ENCODE results near the gene GALNT9.
"Not testable (repeated sequence)": the region's sequence is repeated elsewhere in the genome, so short reads cannot be mapped to it uniquely, and the experiment has no call there.

GALNT9 gene

DNA sequence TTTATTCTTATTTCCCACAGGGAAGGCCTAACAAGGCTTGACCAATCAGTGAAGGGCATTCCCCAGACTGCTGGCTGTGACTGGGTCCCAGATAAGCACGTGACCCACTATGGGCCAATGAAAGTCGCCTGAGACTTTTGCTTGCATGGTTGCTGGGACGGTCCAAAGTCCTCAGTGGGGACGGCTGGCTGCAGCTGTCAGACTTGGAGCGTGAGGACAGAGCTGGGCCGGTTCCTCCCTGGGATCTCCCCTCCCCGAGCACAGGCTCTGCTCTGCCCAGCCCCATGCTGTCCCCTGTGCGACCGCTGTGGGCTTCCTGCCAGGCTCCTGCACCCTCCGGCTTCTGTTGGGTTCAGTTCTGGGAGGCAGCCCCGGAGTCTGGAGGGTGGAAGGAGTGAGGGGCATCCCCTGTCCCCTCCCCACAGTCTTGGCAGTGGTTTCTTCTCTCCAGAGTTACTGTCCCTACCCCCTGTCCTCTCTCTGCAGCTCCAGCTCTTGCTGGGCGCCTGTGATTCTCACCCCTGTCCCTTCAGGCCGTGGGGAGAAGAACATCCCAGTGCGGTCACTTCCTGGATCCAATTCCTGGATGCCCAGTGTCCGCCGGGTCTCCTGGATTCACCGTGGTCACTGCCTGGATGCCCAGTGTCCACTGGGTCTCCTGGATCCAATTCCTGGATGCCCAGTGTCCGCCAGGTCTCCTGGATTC lies 50.1 kb downstream of the GALNT9 start:
- no peak for DNase-seq (ENCODE audit: low read depth in 2 of 2)

DNA sequence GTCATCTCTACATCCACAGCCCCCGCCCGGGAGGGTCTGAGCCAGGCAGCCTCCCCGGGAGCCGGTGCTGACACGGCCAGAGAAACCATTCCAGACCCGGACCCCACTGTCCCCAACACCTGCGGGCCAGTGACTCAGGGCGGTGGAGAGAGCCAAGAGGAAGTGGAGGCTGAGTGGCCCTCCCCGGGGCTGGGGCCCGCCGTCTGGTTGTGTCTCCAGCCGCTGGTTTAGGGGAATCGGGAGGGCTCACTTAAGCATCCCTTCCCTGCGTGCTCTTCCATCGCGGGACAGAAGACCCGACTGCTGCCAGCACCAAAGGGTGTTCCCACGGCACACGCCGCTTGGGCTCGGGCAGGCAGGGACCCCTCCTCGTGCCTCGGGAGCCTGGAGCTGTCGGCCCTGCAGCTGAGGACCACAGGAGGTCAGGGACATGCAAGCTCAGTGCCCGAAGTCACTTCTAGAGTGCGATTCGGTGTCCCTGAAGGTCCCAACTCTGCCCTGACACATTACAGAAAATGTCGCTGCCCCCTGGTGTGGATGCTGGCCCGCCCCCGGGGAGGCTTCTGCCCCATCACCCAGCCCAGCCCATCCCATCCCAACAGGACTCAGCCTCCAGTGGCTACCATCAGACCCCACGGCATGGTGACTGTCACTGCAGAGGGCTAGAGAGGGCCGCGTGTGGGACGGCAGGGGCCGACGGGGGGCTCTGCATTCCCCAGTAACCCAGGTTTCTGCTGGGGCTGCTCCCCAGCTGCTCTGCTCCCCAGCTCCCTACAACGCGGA lies 50.8 kb downstream of the GALNT9 start:
- no peak for DNase-seq (ENCODE audit: low read depth in 2 of 2)

DNA sequence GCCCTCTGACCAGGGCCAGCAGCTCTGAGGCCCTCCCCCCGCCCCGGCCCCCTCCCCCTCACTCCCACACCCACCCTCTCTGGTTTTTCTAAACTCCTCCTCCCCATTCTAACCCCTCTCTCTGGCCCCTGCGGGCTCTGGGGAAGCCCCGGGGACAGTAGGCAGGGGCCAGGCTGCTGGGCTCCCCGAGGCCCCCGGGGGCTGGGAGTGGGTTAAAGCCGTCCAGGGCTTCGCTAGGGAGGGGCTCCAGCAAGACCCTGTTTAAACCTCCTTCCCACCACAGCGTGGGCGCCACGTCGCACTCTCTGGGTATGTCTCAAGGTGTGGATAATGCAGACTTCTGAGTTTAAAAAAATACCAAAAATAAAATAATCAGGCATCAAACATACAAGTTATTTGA lies 51.4 kb downstream of the GALNT9 start:
- no peak for DNase-seq (ENCODE audit: low read depth in 2 of 2)

DNA sequence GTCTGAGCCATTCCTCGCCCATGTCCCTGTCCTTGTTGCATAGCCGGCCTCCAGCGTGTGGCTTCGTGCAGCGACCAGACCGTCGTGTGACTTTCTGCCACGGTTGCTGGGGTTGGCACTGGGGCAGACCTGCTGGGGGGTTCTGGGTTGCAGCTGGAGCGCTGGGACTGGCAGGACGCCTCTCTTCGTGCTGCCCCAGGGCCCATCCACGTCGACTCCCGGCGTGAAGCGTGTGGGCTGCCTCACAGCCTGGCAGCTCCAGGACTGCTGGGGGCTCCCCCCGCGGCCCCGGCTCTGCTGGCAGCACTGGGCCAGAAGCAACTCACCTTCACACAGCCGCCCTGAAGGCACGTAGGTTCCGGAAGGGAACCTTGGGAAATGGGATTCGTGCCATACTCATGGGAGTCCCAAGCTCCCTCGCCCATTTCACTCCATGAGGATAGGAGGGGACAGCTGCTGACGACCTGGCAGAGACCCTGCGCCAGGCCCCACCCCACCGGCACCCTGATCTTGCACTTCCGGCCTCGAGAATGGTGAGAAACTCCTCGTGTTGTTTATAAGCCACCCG lies 51.9 kb downstream of the GALNT9 start:
- DNase-seq (ENCODE audit: low read depth in 2 of 2) = no peak

DNA sequence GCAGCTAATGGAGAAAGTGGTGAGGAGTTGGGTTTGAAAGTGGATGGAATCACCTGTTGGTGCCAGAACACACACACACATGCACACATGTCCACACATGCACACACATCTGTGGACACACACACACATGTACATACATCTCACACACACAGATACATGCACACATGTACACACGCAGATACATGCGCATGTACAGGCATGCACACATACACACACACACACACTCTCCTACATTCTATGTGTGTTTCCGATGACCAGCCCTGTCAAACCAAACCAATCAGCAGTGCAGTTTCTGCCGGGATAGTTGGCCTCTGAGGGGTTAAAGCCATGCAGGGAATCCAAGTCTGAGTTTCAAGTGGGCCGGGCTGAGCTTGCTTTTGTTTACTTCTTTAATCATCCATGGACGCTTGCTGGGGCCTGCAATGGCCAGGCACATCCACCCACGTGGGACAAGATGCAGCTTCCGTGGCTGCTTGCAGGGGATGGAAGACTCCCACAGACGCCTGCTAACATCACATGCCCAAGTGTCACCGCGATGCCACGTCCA lies 52.5 kb downstream of the GALNT9 start:
- DNase-seq (ENCODE audit: low read depth in 2 of 2) = no peak

DNA sequence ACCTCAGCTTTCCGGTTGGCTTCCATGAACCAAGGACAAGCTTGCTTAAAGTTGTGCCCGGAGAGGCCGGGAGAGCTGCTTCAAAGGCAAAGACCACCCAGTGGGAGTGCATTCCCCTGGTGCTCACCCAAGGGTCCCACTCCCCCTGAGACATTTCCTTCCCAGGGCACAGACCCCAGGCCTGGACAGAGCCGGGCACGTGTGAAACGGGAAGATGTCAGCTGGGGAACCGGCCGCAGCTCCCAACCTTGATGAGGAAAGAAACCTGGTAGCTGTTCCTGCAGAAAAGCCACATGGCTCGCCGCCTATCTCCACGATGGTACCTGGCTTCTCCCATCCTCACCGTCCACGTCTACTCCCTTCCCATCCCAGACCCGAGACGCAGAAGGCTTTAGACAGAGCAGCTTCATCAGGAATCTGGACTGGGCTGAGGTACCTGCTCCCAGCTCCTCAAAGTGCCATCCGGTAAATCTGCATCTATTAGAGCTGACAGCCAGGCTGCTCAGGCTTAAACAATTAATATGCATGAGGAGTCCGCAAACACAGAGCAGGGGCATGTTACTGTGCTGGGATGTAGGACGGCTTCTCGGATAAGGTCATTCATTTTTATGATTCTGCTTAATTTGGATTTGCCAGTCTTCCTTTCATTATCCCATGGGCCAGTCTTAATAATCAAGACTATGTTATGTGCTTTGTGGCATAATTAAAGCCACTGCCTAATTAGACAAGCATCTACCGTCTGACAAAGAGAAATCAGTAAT lies 53.1 kb downstream of the GALNT9 start:
- DNase-seq (ENCODE audit: low read depth in 2 of 2) = no peak

DNA sequence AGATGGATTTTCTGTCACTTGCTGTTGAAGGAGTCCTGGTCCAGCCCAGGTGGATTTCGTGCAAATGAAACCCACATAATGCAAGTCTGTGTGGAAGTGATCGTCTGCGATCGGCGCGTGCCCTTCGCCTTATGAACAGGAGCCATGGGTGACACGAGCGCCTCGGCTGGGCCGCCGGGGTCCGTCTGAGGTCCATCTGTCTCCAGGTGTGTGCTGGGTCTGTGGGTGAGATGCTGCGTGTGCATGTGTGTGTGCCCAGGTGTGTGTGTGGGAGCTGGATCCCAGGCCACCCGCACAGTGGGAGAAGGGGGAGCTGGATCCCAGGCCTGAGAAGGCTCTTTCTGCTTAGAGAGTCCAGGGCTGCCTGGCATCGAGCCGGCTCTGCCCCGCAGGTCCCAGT lies 53.8 kb downstream of the GALNT9 start:
- DNase-seq (ENCODE audit: low read depth in 2 of 2) = no peak

DNA sequence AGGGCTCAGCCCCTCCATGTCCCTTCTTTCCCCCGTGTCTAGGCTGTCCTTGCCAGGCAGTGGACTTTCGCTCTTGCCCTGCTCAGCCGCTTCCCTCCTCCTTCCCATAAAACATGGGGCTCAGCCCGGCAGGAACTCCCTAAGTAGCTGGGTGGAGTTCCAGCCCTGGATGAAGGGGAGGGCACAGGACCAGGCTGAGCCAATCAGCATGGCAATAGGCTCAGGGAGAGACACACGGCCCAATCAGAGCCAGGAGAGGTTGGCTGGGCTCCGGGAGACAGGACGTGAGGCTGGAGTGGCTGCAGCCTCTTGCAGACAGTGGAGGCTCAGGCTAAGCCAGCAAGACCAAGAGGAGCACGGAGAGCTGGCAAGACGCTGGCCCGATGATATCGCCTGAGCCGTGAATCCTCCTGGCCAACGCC lies 54.3 kb downstream of the GALNT9 start:
- no peak for DNase-seq (ENCODE audit: low read depth in 2 of 2)

DNA sequence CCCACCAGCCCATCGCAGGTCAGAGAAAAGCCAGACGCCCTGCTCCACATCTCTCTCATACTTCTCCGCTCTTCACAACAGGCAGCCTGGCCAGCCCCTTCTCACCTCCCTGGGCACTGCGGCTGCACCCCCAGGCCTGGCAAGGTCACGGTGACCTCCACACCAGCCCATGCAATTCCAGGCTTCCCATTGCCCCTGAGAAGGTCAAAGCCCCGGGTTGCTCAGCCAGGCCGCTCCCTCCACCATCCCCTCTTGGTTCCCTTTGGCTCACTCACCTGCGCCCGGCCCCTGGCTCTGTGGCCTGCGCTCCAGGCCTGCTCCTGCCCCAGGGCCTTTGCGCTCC lies 55.4 kb downstream of the GALNT9 start:
- DNase-seq (ENCODE audit: low read depth in 2 of 2) = no peak

DNA sequence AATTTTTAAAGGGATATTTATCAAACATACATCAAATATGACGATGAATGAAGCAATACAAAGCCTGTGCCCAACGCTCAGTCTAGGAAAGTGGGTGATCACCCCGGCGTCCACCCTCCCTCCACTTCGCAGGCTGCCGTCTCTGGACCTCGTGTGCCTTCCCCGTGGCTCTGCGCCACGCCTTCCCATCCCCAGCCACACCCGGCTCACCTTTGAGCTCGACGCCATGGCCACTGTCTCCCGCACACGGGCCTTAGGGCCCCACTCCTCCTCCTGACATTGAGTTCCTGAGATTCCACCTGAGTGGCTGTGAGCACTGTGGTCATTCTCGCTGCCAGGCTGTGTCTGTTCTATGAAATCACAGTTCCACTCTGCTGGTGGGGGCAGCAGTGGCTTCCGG lies 56.7 kb downstream of the GALNT9 start:
- no peak for DNase-seq (ENCODE audit: low read depth in 2 of 2)

DNA sequence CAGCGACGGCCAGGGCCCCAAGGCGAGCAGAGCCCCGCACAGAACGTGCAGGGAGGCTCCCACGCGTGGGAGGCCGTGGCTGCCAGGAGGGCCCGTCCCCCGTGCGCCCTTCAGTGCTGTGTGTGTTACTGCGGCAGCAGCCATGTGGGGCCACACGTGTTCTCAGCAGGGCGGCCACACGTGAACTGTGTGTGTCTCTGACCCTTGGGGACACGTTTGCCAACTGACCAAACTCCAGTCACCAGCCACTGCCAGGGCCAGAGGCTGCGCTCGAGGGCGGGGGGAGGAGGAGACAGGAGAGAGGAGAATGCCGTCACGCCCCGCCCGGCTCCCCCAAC lies 57.7 kb downstream of the GALNT9 start:
- DNase-seq (ENCODE audit: low read depth in 2 of 2) = no peak

DNA sequence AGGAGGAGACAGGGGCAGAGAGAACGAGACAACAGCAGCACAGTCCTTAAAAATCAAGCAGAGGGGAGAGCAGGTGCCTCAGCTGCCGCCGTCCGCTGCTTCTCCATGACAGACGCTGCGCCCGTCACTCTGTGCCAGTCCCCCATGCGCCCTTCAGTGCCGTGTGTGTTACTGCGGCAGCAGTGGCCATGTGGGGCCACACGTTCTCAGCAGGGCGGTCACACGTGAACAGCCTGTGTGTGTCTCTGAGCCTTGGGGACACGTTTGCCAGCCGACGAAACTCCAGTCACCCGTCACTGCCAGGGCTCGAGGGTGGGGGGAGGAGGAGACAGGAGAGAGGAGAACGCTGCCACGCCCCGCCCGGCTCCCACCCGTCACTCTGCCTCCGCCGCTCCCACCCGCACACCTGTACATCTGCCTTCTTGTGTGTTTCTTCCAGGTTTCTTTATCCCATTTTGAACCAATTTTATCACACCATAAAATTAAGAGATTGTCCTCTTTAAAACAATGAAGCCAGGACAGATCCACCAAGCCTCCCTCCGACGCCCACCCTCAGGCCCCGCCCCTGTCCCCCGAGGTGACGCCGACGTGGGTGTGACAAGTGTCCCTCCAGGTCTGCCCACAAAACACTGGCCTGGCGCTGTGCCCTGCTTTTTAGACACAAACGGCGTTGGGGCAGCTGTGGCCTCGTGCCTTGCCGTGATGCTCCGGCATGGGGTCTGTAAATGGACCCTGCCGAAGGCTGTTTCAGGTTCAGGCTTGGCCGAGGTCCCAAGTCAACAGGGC lies 58.2 kb downstream of the GALNT9 start:
- no peak for DNase-seq (ENCODE audit: low read depth in 2 of 2)

DNA sequence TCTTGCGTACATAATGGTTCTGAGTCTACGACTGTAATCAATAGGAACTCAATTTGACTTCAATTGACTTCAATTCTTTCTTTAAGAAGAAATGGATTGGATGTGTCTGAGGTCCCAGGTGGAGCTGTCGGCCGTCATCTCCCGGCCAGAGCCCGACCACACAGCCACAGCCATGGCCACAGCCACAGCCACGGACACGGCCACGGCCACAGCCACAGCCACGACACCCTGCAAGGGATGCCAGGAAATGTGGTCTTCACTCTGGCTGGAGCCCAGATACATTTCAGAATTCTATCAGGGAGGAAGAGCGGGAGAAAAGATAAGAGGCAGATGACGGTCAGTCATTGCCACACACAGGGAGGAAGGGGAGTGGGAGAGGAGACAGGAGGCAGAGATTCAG lies 58.9 kb downstream of the GALNT9 start:
- DNase-seq (ENCODE audit: low read depth in 2 of 2) = no peak

DNA sequence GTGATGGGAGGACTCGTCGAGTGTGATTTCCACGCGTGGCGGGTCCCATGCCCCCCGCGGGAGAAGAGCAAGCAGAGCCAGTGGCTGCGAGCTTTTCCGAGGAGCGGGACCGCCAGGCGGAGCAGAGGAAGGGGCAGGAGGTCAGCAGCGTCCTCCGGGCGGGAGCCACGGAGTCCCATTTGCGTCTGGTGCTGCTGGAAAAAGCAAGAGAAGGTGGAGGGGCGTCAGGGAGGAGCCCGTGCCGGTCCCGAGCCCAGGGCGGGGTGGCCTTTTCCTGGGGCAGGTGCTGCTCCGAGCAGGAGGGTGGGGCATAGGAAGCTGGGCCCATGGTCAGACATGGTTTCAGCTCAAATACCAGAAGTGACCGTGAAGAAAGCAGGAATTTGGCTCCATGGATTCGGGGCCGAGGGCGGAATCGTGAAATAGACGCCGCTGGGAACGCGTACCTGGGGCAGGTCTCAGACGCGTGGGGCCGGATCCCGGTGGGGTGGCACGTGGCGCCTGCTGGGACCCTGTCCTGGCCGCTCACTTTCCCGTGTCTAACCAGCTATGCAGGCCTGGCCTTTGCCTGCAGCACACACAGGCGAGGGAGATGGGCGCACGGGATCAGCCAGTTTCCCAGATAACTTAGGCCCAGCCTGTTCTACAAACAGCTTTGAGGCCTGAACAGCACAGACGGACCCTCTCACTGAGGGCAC lies 60.0 kb downstream of the GALNT9 start:
- no peak for DNase-seq (ENCODE audit: low read depth in 2 of 2)

DNA sequence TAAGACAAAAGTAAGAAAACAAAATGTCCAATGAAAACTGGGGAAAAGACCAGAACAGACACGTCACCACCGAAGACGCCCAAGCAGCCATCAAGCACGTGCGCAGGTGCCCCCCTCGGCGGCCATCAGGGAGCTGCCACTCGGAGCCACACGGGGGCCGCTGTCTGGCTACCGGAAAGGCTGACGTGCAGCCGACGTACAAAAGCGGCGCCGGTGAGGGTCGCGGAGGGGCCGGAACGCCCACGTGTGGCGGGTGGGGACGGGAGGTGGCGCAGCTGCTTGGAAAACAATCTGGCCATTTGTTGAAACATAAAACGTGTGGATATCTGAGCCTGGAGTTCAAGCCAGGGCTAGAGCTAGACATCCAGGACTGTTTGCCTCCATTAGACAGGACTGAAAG lies 60.7 kb downstream of the GALNT9 start:
- no peak for DNase-seq (ENCODE audit: low read depth in 2 of 2)

DNA sequence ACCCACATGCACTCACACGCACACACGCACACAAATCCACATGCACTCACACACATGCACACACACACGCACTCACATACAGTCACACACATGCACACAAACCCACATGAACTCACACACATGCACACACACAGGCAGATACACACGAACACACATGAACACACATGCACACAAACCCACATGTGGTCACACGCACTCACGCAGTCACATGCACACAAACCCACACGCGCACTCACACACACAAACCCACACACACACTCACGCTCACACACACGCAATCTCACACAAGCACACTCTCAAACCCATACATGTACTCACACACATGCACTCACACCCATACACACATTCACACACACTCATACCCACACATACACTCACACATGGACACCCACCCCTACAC lies 61.5 kb downstream of the GALNT9 start:
- DNase-seq (ENCODE audit: low read depth in 2 of 2) = no peak

DNA sequence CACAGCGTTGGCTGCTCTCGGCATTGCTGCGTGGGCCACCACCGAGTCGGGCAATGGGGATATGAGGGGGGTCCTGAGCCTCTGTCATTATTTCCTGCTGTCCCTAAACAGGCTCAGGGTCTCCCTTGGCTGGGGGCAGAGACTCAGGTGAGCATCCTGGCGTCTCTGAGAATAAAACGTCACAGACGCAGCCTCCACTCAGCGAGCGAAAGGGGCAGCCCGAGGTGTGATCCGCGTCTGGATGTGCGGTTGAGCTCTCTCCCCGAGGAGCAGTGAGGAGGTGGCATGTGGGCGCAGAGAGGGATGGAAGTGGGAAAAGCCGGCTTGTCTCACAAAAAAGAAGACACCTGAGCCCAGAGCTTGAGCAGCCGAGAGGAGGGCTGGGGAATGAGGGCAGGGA lies 62.6 kb downstream of the GALNT9 start:
- no peak for DNase-seq (ENCODE audit: low read depth in 2 of 2)

DNA sequence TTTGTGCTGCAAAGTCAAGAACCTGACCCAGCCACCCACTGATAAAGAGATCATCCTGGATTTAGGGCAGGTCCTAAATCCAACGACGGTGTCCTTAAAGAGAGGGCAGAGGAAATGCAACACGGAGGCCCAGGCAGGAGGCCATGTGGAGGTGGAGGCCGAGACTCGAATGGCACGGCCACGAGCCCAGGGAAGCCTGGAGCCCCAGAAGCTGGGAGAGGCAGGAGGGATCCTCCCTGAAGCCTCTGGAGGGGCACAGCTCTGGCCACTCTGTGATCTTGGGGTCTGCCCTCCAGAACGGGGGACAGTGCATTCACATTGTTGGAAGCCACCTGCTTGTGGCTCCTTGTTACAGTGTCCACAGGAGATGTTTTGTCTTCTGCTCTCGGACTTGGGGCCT lies 63.0 kb downstream of the GALNT9 start:
- DNase-seq (ENCODE audit: low read depth in 2 of 2) = no peak

DNA sequence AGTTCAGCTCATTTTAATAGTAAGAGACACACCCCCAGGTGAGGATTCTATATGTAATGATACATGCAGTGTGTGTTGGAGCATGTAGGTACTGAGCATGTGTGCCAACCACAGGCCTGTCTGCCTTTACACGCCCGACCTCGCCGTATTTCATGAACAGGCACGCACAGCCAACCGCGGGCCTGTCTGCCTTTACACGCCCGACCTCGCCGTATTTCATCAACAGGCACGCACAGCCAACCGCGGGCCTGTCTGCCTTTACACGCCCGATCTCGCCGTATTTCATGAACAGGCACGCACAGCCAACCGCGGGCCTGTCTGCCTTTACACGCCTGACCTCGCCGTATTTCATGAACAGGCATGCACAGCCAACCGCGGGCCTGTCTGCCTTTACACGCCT lies 63.6 kb downstream of the GALNT9 start:
- not testable (repeated sequence) for DNase-seq (ENCODE audit: low read depth in 2 of 2)

DNA sequence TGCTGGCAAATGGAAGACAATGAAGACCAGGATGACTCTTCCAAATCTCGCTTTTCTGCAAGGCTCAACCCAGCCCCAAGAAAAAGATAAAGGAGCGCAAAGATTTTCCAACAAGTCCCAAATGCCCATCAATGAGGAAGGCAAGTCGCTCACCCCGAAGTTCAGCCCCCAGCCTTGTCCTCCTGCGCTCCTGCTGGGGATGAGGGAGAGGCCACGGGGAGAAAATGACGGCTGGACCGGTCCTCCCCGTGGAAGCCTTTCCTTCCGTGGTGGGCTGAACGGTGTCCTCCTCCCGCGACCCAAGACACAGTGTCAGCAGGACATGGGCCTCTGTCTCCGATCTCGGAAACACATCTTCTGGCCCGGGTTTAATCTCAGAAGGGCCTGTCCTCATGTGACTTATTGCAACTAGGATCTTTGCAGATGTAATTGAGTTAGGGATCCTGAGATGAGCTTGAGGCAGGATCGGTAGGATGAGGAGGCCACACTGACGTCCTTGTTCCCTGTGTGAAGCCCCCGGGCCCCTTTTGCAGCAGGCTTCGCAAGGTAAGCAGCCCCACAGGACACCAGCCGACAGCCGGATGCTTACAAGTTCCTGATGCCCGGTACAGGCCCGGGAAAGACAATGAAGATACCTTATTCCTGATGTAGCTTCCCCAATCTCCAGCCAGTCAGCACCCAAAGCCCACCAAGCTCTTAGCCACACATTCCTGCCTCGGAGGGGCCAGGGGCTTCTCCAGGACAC lies 64.2 kb downstream of the GALNT9 start:
- no peak for DNase-seq (ENCODE audit: low read depth in 2 of 2)
